ENCODE results near the gene PEX13. TPM values are rescaled to one million over a fixed set of nuclear protein-coding genes. Genes with fewer than 3 reads are reported as not detected.
A peak's percentile ranks its signal among the peaks of the same experiment; 100 is the strongest.
"Not testable (repeated sequence)": the region's sequence is repeated elsewhere in the genome, so short reads cannot be mapped to it uniquely, and the experiment has no call there.

The PEX13 gene, protein sequence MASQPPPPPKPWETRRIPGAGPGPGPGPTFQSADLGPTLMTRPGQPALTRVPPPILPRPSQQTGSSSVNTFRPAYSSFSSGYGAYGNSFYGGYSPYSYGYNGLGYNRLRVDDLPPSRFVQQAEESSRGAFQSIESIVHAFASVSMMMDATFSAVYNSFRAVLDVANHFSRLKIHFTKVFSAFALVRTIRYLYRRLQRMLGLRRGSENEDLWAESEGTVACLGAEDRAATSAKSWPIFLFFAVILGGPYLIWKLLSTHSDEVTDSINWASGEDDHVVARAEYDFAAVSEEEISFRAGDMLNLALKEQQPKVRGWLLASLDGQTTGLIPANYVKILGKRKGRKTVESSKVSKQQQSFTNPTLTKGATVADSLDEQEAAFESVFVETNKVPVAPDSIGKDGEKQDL
- 10 to 100 TPM in 1 of 3 donors, 1 to 10 TPM in 2; 9.1 to 16.3 (median 9.7) TPM for polyA plus RNA-seq

DNA sequence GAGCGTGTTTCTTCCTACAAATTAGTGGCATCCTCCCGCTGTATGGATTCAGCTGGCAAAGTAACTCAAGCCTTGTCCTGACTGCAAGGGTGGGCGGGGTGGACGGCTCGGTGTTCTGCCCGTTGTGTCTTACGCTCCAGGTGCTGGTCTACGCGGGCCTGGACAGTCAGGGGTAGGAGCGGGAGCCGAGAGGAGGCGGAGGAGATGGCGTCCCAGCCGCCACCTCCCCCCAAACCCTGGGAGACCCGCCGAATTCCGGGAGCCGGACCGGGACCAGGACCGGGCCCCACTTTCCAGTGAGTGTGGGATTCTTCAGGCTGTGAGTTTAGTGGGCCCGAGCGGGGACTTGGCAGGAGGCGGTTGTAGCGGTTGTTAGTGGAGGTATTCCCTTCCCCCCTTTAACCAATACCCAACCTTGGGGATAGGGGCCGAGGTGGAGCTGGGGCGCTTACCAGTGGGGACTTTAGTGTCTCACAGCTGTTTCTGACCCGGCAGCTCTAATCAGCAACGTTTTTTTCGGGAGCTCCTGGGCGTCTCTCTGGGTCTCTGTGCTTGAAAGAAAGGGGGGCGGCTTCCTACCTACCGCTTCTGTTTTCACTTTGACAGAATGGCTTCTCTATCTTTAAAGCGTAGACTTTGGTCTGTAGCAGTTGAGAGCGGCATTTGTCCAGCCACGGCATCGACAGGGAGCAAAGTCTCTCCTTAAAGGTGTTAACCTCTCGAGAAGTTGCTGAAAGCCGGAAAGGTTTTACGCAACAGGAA is at the start of gene PEX13, which contains the start of gene PUS10:
Gene PEX13 (plus strand): TSS at position 165 of the 762 bp plus-strand sequence. CDS start 40 bp downstream, at position 205.
Gene PUS10 (minus strand): TSS at position 700 of the 762 bp plus-strand sequence. CDS start 6,365 bp downstream, outside the sequence.
- H3K27me3 Mint-ChIP-seq (ENCODE audit: low read depth in 3 of 3): peaks cover 2 to 9% (median 4%) of the 10 kb centered on the region in 3 donors
- peak within 1 kb of the TSS; percentile 96 to 99 (median 99) for H3K4me3 Mint-ChIP-seq
- peaks cover 45 to 67% of the 10 kb centered on the region in 2 donors for H3K4me1 Mint-ChIP-seq
- DNase-seq: peak; percentile 65 to 68 (median 65)
- H3K27ac Mint-ChIP-seq: peak within 1 kb of the TSS; percentile 86 to 98 (median 94)
- H3K9me3 Mint-ChIP-seq: no peaks in the 10 kb centered on the region
- peaks cover 0 to 15% (median 12%) of the 10 kb centered on the region in 3 donors for H3K36me3 Mint-ChIP-seq

DNA sequence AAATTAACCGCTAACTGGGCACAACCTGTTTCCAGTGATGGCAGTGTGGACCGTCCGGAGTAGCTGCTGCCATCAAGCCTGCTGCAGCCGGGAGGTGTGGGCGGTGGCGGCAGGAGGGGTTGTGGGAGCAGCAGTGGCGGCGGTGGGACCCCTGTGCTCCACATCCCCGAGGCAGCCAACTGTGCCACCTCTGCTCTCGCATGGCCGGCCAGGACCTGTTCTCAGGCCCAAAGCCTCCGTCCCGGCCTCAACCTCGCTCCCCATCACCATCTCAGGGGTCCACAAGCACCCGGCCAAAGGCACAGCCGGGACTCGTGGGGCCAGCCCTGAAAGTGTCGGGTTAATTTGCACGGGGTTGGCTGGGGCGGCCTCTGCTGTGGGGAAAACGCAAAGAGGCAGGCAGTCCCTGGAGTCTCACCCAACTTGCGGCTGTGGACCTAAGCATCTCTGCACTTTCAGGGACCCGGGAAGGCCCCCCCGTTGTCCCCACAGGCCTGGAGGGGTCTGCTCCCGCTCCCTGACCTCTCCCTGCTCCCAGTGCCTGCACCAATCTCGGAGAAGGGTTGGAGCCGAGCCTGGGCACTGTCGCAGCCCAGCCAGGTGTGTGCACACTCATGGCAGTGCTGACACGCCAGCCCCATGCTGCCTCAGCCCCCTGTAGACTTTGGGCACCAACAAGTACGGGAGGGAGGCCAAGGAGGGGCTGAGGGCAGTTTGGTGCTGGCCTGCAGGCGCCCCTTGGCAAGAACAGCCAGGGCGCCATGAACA is 44.4 kb upstream of the PEX13 start:
- no peak overlapping the region for H3K27ac Mint-ChIP-seq
- peaks cover 0 to 2% of the 10 kb centered on the region in 2 donors for H3K4me1 Mint-ChIP-seq
- H3K4me3 Mint-ChIP-seq: no peak overlapping the region
- no peak for DNase-seq
- H3K27me3 Mint-ChIP-seq (ENCODE audit: low read depth in 3 of 3): no peaks in the 10 kb centered on the region
- H3K36me3 Mint-ChIP-seq: peaks cover 3 to 16% (median 9%) of the 10 kb centered on the region in 3 donors
- H3K9me3 Mint-ChIP-seq: no peaks in the 10 kb centered on the region

DNA sequence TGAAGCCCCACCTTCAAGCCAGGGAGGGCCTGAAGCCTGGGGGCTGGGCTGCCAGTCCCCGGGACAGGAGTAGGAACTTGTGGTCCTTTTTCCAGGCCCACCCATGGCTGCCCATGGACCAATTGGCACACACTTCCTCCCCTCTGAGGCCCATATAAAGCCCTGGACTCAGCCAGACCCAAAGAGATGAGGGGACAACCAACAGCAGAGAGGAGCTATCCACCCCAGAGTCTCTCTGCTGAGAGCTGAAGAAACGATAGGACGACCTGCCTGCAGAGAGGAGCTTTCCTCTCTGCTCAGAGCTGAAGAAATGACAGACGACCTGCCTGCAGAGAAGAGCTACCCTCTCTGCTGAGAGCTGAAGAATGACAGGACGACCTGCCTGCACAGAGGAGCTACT is 43.8 kb upstream of the PEX13 start:
- no peaks in the 10 kb centered on the region for H3K9me3 Mint-ChIP-seq
- H3K4me1 Mint-ChIP-seq: peaks cover 0 to 2% of the 10 kb centered on the region in 2 donors
- peak overlapping the region in 1 of 6 donors; percentile 40 for H3K27ac Mint-ChIP-seq
- H3K4me3 Mint-ChIP-seq: no peak overlapping the region
- no peak for DNase-seq
- H3K36me3 Mint-ChIP-seq: peaks cover 3 to 14% (median 9%) of the 10 kb centered on the region in 3 donors
- H3K27me3 Mint-ChIP-seq (ENCODE audit: low read depth in 3 of 3): no peaks in the 10 kb centered on the region

DNA sequence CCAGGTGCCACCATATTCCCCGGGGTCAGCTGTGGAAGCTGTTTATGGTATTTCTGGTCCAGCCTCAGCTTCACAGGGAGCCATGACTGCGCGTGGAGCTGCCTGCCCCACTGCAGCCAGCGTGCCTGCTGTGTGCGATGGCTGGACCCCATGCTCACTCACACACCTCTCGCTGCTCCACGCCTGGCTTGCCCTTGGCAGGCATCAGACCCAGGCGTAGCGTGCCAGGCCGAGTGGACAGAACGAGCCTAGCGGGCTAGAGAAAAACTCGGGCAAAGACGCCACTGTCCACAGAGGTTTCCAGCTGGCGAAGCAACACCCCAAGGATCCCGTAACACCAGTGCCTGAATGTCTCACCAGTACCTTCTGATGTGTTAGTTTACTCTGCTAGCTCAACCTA is 42.9 kb upstream of the PEX13 start:
- H3K9me3 Mint-ChIP-seq: no peaks in the 10 kb centered on the region
- H3K4me3 Mint-ChIP-seq: no peak overlapping the region
- peaks cover 3 to 13% (median 9%) of the 10 kb centered on the region in 3 donors for H3K36me3 Mint-ChIP-seq
- H3K27ac Mint-ChIP-seq: no peak overlapping the region
- no peak for DNase-seq
- H3K27me3 Mint-ChIP-seq (ENCODE audit: low read depth in 3 of 3): no peaks in the 10 kb centered on the region
- peaks cover 2% of the 10 kb centered on the region in 2 donors for H3K4me1 Mint-ChIP-seq

DNA sequence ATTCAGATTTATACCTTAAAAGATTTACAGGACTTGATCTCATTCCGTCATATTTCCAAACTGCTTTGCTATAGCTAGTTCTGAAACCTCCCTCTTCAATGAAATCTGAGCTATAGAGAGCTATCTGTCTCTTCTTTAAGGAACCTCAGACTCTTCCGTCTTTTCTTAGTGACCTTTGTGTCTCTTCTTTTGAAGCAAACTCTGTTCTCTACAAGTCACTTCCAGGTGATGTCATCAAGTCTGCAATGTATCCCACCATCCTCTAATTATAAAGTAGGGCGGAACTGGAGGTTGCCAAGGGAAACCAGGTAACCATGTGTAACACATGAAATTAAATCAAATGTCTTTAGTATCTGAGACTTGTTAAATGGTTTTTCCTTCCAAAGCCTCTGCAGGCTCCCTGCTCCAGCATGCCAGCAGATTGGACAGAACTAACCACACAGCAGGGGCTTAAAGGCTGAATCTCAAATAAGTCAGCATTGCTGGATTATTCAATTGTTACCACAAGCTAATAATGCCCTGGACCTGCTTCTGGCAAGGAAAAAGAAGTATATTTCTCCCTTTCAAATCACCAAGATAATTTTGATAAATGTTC is 41.2 kb upstream of the PEX13 start:
- H3K27ac Mint-ChIP-seq: no peak overlapping the region
- DNase-seq: no peak
- no peaks in the 10 kb centered on the region for H3K9me3 Mint-ChIP-seq
- H3K4me1 Mint-ChIP-seq: peaks cover 9 to 12% of the 10 kb centered on the region in 2 donors
- no peak overlapping the region for H3K4me3 Mint-ChIP-seq
- no peaks in the 10 kb centered on the region for H3K27me3 Mint-ChIP-seq (ENCODE audit: low read depth in 3 of 3)
- peaks cover 3 to 13% (median 9%) of the 10 kb centered on the region in 3 donors for H3K36me3 Mint-ChIP-seq

DNA sequence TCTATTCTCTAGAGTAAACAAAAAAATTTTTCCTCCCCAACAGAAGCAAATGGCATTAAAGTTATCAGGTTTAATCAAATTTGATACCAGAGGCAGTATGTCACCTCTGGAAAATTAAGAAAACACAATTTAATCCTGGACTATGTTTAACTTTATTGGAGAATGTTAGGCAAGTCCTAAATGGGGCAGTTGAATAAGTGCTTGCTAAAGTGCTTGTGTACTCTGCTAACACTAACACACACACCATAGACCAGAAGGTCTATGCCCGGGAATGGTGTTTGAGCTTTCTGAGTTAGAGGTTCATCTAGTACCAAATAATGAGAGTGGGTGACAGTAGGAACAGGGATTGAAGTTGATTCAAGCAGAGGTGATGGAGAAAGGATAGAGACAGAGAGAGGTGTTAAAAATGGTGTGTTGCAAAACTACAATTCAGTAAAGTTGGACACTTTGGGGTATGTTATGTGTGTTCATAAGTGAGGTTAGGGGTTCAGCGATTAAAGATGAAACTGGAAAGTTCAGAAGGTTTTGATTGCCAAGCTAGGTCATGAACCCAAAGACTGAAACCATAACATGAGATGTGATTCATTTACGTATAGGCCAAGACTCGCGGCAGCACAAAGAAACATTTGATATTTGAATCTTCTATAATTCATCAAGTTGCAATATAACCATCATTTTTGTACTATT is 40.5 kb upstream of the PEX13 start:
- DNase-seq: no peak

DNA sequence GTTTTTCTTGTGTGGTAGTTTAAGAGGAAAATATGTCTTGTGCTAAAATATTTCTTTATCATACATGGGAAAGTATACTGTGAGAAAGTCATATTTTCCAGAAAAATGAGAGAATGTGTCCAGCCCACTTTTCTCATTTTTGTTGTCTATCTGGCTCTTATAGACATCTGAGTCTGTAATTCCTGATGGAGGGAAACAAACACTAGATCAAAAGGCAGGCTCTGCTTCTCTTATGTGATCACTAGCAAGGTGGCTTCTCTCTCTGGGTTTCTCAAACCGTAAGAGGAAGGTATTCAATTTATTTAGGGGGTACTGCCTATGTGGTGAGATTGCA is 40.0 kb upstream of the PEX13 start:
- H3K27me3 Mint-ChIP-seq (ENCODE audit: low read depth in 3 of 3): no peaks in the 10 kb centered on the region
- peaks cover 9 to 12% of the 10 kb centered on the region in 2 donors for H3K4me1 Mint-ChIP-seq
- no peaks in the 10 kb centered on the region for H3K9me3 Mint-ChIP-seq
- DNase-seq: no peak
- no peak overlapping the region for H3K27ac Mint-ChIP-seq
- H3K36me3 Mint-ChIP-seq: peaks cover 3 to 13% (median 9%) of the 10 kb centered on the region in 3 donors
- H3K4me3 Mint-ChIP-seq: no peak overlapping the region

More for the DNA sequence above, 40.5 kb upstream of the PEX13 start:
- H3K9me3 Mint-ChIP-seq: no peaks in the 10 kb centered on the region
- peaks cover 3 to 13% (median 9%) of the 10 kb centered on the region in 3 donors for H3K36me3 Mint-ChIP-seq
- H3K27me3 Mint-ChIP-seq (ENCODE audit: low read depth in 3 of 3): no peaks in the 10 kb centered on the region
- H3K27ac Mint-ChIP-seq: peak overlapping the region in 1 of 6 donors; percentile 2
- no peak overlapping the region for H3K4me3 Mint-ChIP-seq
- H3K4me1 Mint-ChIP-seq: peaks cover 9 to 12% of the 10 kb centered on the region in 2 donors

DNA sequence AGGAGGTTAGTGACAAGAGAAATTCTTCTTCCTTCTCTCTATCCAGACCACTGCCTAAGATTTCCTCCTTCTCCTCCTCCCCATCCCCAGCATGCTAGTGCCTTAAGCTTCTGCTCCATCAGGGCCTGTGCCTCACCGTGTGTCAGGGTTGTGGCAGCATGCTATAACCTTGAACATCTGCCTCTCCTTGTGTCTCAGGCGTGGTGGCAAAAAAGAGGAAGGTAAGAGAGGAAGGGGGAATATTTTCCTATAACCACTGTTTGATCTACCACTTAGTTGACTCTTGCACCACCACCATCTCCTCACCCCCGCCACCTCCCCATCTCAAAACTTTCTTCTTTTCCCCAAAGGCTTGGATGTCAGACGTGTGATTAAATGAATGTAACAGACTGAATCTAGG is 38.3 kb upstream of the PEX13 start:
- Mint-ChIP-seq H3K27me3 (ENCODE audit: low read depth in 3 of 3) (no peaks in the 10 kb centered on the region), H3K9me3 (no peaks in the 10 kb centered on the region), H3K4me1 (peaks cover 9 to 12% of the 10 kb centered on the region in 2 donors), H3K4me3 (no peak overlapping the region), H3K36me3 (peaks cover 3 to 13% (median 13%) of the 10 kb centered on the region in 3 donors), H3K27ac (peak overlapping the region in 1 of 6 donors; percentile 18)
- DNase-seq: no peak

DNA sequence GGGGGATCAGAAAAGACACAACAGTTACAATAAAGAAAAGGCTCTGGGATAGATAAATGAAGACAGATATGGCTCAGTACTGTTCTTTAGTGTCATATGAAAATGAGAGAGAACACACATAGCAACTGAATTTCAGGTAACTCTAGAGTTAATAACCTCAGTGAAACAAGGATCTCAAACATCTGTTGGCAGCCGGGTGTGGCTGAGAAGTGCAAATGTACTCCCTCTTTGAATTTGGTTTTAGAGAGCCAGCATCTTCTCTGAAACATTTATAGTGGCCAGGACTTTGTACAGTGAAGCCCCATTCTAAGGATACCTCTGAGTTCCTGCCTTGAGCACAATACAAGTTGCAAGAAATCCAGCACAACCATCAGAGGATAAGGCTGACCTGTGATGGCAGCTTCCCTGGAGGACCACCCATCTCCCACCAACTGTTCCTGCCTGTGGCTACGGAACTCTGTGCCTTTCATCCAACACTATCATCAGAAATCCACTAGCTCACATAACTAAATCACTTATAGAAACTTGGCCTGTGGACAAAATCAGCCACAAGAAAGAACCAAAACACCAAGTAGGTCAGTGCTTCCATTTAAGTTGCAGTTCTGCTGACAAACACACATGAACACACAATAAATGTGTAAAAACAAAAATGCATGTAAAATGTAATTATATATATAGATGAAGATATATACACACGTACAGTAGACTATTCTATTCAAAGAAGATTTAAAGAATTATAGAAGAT is 37.3 kb upstream of the PEX13 start:
- Mint-ChIP-seq H3K36me3 (peaks cover 5 to 16% (median 7%) of the 10 kb centered on the region in 3 donors), H3K4me1 (peaks cover 9 to 12% of the 10 kb centered on the region in 2 donors), H3K27ac (peak overlapping the region in 1 of 6 donors; percentile 14), H3K4me3 (no peak overlapping the region), H3K27me3 (ENCODE audit: low read depth in 3 of 3) (no peaks in the 10 kb centered on the region), H3K9me3 (no peaks in the 10 kb centered on the region)
- no peak for DNase-seq

DNA sequence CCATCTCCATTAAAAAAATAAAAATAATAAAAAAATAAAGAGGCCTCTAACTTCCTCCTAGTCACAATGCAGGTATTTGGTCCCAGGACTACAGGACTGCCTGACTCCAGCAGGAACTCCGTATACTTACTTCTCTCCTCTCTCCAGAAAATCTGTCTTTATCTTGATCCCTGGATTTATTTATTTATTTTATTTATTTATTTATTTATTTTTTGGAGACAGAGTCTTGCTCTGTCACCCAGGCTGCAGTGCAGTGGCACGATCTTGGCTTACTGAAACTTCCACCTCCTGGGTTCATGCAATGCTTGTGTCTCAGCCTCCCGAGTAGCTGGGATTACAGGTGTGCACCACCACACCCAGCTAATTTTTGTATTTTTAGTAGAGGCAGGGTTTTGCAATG is 35.5 kb upstream of the PEX13 start:
- not testable (repeated sequence) for DNase-seq; H3K27me3 Mint-ChIP-seq (ENCODE audit: low read depth in 3 of 3); H3K4me3 Mint-ChIP-seq; H3K9me3 Mint-ChIP-seq; H3K27ac Mint-ChIP-seq
- Mint-ChIP-seq H3K36me3 (peaks cover 3 to 14% (median 10%) of the 10 kb centered on the region in 3 donors), H3K4me1 (peaks cover 8 to 12% of the 10 kb centered on the region in 2 donors)

DNA sequence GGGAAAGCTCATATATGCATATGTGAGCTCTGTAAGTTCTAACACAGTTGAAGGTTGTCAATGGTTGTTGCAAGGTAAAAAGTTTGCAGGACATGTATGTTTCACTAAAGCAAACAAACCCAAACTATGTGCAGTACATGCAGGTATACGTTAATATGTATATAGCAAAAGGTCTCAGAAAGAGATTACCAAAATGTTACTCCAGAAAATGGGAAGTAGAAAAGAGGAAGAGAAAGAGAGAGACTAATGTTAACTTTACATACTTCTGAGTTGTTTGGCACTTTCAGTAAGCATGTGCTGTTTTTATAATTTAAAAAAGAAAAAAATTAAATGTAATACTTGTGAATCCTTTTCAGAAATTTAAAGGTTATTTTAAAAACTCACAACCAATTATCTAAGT is 32.8 kb upstream of the PEX13 start:
- Mint-ChIP-seq H3K27me3 (ENCODE audit: low read depth in 3 of 3) (peaks cover 0 to 1% (median 0%) of the 10 kb centered on the region in 3 donors), H3K4me1 (peaks cover 7 to 9% of the 10 kb centered on the region in 2 donors), H3K36me3 (peaks cover 3 to 13% (median 12%) of the 10 kb centered on the region in 3 donors), H3K4me3 (no peak overlapping the region), H3K9me3 (no peaks in the 10 kb centered on the region), H3K27ac (peak overlapping the region in 1 of 6 donors; percentile 78)
- no peak for DNase-seq

DNA sequence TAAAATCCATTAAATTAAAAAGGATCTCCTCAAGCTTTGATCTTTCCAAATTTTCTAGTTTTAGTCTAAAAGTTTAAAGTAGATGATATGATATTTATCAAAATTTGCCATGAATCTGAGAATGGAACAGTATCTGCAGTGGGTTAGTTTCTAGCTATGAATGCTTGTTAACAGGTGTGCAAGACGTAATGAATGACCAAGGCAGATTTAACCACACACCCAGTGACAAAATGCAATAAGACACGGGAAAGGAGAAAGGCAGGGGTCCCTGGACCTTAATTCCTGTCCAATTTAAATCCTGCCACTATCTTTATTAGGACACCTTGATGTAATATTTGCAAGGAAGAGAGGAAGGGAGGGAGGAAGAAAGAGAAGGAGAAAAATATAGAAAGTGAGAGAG is 30.5 kb upstream of the PEX13 start:
- Mint-ChIP-seq H3K27me3 (ENCODE audit: low read depth in 3 of 3) (peaks cover 0 to 1% (median 0%) of the 10 kb centered on the region in 3 donors), H3K4me1 (peaks cover 0 to 11% of the 10 kb centered on the region in 2 donors), H3K4me3 (no peak overlapping the region), H3K27ac (no peak overlapping the region), H3K9me3 (peaks cover 0 to 2% (median 0%) of the 10 kb centered on the region in 6 donors), H3K36me3 (peaks cover 6 to 21% (median 19%) of the 10 kb centered on the region in 3 donors)
- no peak for DNase-seq
